IPS-20b (cell line): ENCODE results near the gene ABHD15.

Source experiments
- H3K27ac ChIP-seq: one replicate; pipeline ENCODE4 v1.5.1; 2013; ENCODE audit warnings: low read length
- H3K27me3 ChIP-seq: 2 replicates; pipeline ENCODE4 v1.6.1; 2013; ENCODE audit warnings: mild to moderate bottlenecking, low read length, inconsistent platforms; ENCODE audit not compliant: insufficient read depth
- H3K36me3 ChIP-seq: 2 replicates; pipeline ENCODE4 v1.6.1; 2013; ENCODE audit warnings: low read depth, mild to moderate bottlenecking, inconsistent platforms, low read length, moderate library complexity; ENCODE audit not compliant: insufficient read depth
- H3K4me1 ChIP-seq: 2 replicates; pipeline ENCODE4 v1.6.1; 2013; ENCODE audit warnings: mild to moderate bottlenecking, control low read depth, inconsistent platforms, low read length, moderate library complexity; ENCODE audit not compliant: insufficient read depth
- H3K4me3 ChIP-seq: 2 replicates; pipeline ENCODE4 v1.5.1; 2013; ENCODE audit warnings: mild to moderate bottlenecking, low read length, inconsistent platforms
- H3K9ac ChIP-seq: 2 replicates; pipeline ENCODE4 v1.6.1; 2013; ENCODE audit warnings: low read depth, mild to moderate bottlenecking, inconsistent platforms, low read length, moderate library complexity
- H3K9me3 ChIP-seq: 2 replicates; pipeline ENCODE4 v1.6.1; 2013; ENCODE audit warnings: mild to moderate bottlenecking, low read depth, low read length, inconsistent platforms; ENCODE audit not compliant: insufficient read depth

The ABHD15 gene

GRCh38 chr17:29514792-29515191, 52.0 kb downstream of the ABHD15 start:
- Histone ChIP-seq H3K9me3 (no peaks in the 10 kb centered on the region), H3K27ac (no peak overlapping the region), H3K36me3 (peaks cover 79% of the 10 kb centered on the region), H3K27me3 (no peaks in the 10 kb centered on the region), H3K4me3 (no peak overlapping the region), H3K4me1 (no peaks in the 10 kb centered on the region), H3K9ac (no peak overlapping the region)

- no peaks in the 10 kb centered on the region for H3K4me1 ChIP-seq
- H3K36me3 ChIP-seq, result peaks cover 85% of the 10 kb centered on the region
- H3K4me3 ChIP-seq, result no peak overlapping the region
- no peak overlapping the region for H3K9ac ChIP-seq
- H3K27me3 ChIP-seq, result no peaks in the 10 kb centered on the region
- H3K27ac ChIP-seq, result no peak overlapping the region
- no peaks in the 10 kb centered on the region for H3K9me3 ChIP-seq
Measured at GRCh38 chr17:29510953-29511352, 55.9 kb downstream of the ABHD15 start.
